ENCODE data around the gene KLK10. TPM values are rescaled to one million over a fixed set of nuclear protein-coding genes. Genes with fewer than 3 reads are reported as not detected.

KLK10 gene
- total RNA-seq, 1 experiment from 2014 or later: 33.6 TPM

DNA sequence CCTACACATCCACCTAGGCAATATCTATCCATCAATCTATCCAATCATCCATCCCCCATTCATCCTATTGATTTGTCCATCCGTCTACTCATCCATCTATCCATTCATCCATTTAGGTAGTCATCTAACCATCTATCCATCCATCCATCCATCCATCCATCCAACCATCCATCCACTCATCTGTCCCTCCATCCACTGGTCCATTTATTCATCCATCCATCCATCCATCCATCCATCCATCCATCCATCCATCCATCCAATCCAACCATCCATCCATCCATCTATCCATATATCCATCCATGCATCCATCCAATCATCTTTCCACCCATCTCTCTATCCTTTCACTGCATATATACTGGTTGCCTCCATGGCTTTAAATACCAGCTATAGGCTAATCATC is 41.5 kb upstream of the KLK10 start:
- ChIA-PET POLR2A (no interaction called here), CTCF (interaction anchor here (0.6 kb wide), 1 partner anchor 45 kb away, joined by 3 read pairs; no protein-coding TSS in a partner anchor)
- BruUV-seq (replicated peaks): no TSS peak

GRCh38 chr19:51060336-51060735 is 40.8 kb upstream of the KLK10 start:
- H3K4me2 ChIP-seq (ENCODE audit: low read length): no peak overlapping the region
- POLR2A ChIA-PET: no interaction called here
- no TSS peak for BruUV-seq (replicated peaks)
- DNase-seq (ENCODE audit: low read depth, low spot score) (no peak), ATAC-seq (no peak)
- H3K27me3 ChIP-seq (ENCODE audit: insufficient read depth, low read length): no peaks in the 10 kb centered on the region; the same call in 1 of the 2 replicates
- no peaks in the 10 kb centered on the region for H3K9me2 ChIP-seq (ENCODE audit: insufficient read depth)
- H2AFZ ChIP-seq (ENCODE audit: low read depth, low read length, poor library complexity, severe bottlenecking): no peak overlapping the region
- no peaks in the 10 kb centered on the region for H3K36me3 ChIP-seq (ENCODE audit: control insufficient read depth in 1 of 2, insufficient read depth in 2 of 2, low read length in 2 of 2)
- no peaks in the 10 kb centered on the region for H3K9me3 ChIP-seq (ENCODE audit: control insufficient read depth in 1 of 2, insufficient read depth in 1 of 2, low read depth in 1 of 2, low read length in 2 of 2)
- no peak overlapping the region for H3K27ac ChIP-seq (ENCODE audit: low read depth, low read length)
- no peaks in the 10 kb centered on the region for H3K79me2 ChIP-seq (ENCODE audit: insufficient read depth, low read length)
- H3K4me3 ChIP-seq (replicated peaks in 1 of 2; ENCODE audit: low read depth in 1 of 2, low read length in 2 of 2): no peak overlapping the region
- H3K9ac ChIP-seq (ENCODE audit: low read length): no peak overlapping the region
- CTCF ChIA-PET: no interaction called here
- RAD21 ChIA-PET (ENCODE audit: low non-redundant PET in 1 of 2, low total read pairs in 2 of 2, uncharacterized antibody in 2 of 2, unreplicated experiment in 2 of 2): no interaction called here
- peaks cover 9 to 21% of the 10 kb centered on the region in 2 experiments for H3K4me1 ChIP-seq (ENCODE audit: control insufficient read depth in 1 of 2, insufficient read depth in 2 of 2, low read length in 2 of 2)
- H4K20me1 ChIP-seq (ENCODE audit: insufficient read depth): no peaks in the 10 kb centered on the region
- intact Hi-C loops (cut with micrococcal nuclease): no loop called here
- TF ChIP-seq ZNF274 (IDR thresholded peaks at IDR 0.05; ENCODE audit: low read depth, low read length): no peak
- TF ChIP-seq MAX (IDR thresholded peaks at IDR 0.05): no peak
- no peak for TF ChIP-seq EZH2phosphoT487 (IDR thresholded peaks at IDR 0.05; ENCODE audit: borderline replicate concordance)
- TF ChIP-seq CBX3 (IDR thresholded peaks at IDR 0.05; ENCODE audit: low read depth): no peak
- no peak for TF ChIP-seq EGR1 (IDR thresholded peaks at IDR 0.05; ENCODE audit: low read depth)
- TF ChIP-seq RAD21 (IDR thresholded peaks at IDR 0.05; ENCODE audit: low read depth): no peak
- no peak for TF ChIP-seq TCF7L2 (IDR thresholded peaks at IDR 0.05; ENCODE audit: borderline replicate concordance, extremely low read depth, insufficient read depth, insufficient read length)
- no peak for TF ChIP-seq ELF1 (IDR thresholded peaks at IDR 0.05; ENCODE audit: borderline replicate concordance, low read depth)
- no peak for TF ChIP-seq SRF (IDR thresholded peaks at IDR 0.05; ENCODE audit: low read depth)
- no peak for TF ChIP-seq EZH2 (IDR thresholded peaks at IDR 0.05)
- TF ChIP-seq ATF3 (IDR thresholded peaks at IDR 0.05): no peak
- TF ChIP-seq ZBTB33 (IDR thresholded peaks at IDR 0.05; ENCODE audit: extremely low read depth, insufficient replicate concordance, low read length): no peak
- TF ChIP-seq CEBPB (IDR thresholded peaks at IDR 0.05; ENCODE audit: low read depth): no peak
- no peak for TF ChIP-seq YY1 (IDR thresholded peaks at IDR 0.05; ENCODE audit: extremely low read depth, insufficient replicate concordance, low read depth, low read length)
- no peak for TF ChIP-seq SIN3A (IDR thresholded peaks at IDR 0.05; ENCODE audit: low read depth)

More for the DNA sequence above, 41.5 kb upstream of the KLK10 start:
- Histone ChIP-seq H3K36me3 (ENCODE audit: control insufficient read depth in 1 of 2, insufficient read depth in 2 of 2, low read length in 2 of 2) (no peaks in the 10 kb centered on the region), H3K4me2 (ENCODE audit: low read length) (no peak overlapping the region), H2AFZ (ENCODE audit: low read depth, low read length, poor library complexity, severe bottlenecking) (no peak overlapping the region), H3K9me3 (ENCODE audit: control insufficient read depth in 1 of 2, insufficient read depth in 1 of 2, low read depth in 1 of 2, low read length in 2 of 2) (no peaks in the 10 kb centered on the region), H3K79me2 (ENCODE audit: insufficient read depth, low read length) (no peaks in the 10 kb centered on the region), H3K27me3 (ENCODE audit: insufficient read depth, low read length) (no peaks in the 10 kb centered on the region; the same call in 1 of the 2 replicates), H4K20me1 (ENCODE audit: insufficient read depth) (no peaks in the 10 kb centered on the region), H3K9ac (ENCODE audit: low read length) (no peak overlapping the region), H3K27ac (ENCODE audit: low read depth, low read length) (no peak overlapping the region), H3K4me1 (ENCODE audit: control insufficient read depth in 1 of 2, insufficient read depth in 2 of 2, low read length in 2 of 2) (peaks cover 9 to 27% of the 10 kb centered on the region in 2 experiments), H3K9me2 (ENCODE audit: insufficient read depth) (no peaks in the 10 kb centered on the region), H3K4me3 (replicated peaks in 1 of 2; ENCODE audit: low read depth in 1 of 2, low read length in 2 of 2) (no peak overlapping the region)
- TF ChIP-seq YY1 (IDR thresholded peaks at IDR 0.05; ENCODE audit: extremely low read depth, insufficient replicate concordance, low read depth, low read length) (no peak), CEBPB (IDR thresholded peaks at IDR 0.05; ENCODE audit: low read depth) (no peak), ZNF274 (IDR thresholded peaks at IDR 0.05; ENCODE audit: low read depth, low read length) (no peak), EGR1 (IDR thresholded peaks at IDR 0.05; ENCODE audit: low read depth) (no peak)
- no peak for ATAC-seq
- intact Hi-C loops (cut with micrococcal nuclease): no loop called here
- DNase-seq (ENCODE audit: low read depth, low spot score): no peak
- RAD21 ChIA-PET (ENCODE audit: low non-redundant PET in 1 of 2, low total read pairs in 2 of 2, uncharacterized antibody in 2 of 2, unreplicated experiment in 2 of 2): no interaction called here
